ENCODE results near the gene CCNB3. TPM values are rescaled to one million over a fixed set of nuclear protein-coding genes. Genes with fewer than 3 reads are reported as not detected.
"Not testable (repeated sequence)": the region's sequence is repeated elsewhere in the genome, so short reads cannot be mapped to it uniquely, and the experiment has no call there.

CCNB3 gene
- total RNA-seq, 1 experiment from 2014 or later, result 1.1 TPM

DNA sequence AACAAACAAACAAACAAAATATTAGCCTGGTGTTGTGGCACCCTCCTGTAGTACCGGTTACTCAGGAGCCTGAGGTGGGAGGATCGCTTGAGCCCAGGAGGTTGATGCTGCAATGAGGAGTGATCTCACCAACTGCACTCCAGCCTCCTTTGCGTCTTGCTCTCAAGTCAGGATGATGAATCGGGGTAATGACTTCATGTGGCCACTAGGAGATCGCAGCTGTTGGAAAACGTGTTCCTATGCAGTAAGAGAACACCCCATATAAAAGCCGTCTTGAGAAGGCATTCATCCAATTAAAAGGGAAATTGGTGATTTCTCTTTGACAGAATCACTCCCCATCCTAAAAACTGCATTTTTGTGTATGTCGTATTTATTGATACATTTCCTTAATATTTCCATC, 6.9 kb downstream of the CCNB3 start:
- in situ Hi-C loops (cut with HindIII; ENCODE audit: low pct_unique_long_range_greater_than_20kb, low sequenced_read_pairs), result no loop called here
- peak; percentile 52 for DNase-seq (ENCODE audit: low read depth, low spot score)

DNA sequence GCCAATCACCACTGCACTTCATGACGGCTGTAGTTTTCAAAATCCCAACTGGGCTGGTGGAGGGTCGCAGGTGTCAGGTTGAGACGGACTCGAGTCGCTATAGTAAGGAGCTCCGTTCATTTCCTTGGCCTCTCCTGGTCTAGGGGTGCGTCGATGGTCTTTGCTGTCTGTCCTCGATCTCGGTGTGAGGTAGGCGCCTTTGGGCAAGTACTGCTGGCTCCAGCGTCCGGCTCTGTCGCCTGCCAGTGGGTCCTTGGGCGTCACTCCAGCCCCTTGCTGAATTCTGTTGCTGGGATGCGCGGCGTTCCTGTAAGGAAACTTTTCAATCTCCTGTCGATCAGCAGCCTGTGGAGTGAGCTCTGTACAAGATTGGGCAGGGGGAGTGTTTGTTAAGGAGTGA, 76.7 kb downstream of the CCNB3 start:
- in situ Hi-C loops (cut with HindIII; ENCODE audit: low pct_unique_long_range_greater_than_20kb, low sequenced_read_pairs), result no loop called here
- DNase-seq (ENCODE audit: low read depth, low spot score), result no peak

DNA sequence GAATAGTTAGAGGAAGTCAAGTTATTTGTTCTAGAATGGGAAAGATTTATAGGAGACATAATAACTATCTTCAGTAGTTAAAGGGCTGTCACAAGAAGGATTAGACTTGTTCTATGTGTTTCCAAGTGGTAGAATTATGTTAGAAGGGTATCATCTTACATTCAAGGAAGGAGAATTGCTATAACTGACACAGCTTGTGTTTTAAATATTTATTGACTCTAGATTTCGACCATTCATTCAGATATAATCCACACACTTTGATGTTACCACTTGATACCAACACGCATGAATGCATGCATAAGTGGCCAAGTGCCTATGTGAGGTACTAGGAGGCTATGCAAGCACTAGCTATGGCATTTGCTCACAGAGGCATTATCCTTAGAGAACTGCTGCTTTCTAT, 122.7 kb downstream of the CCNB3 start:
- no peak for DNase-seq (ENCODE audit: low read depth, low spot score)
- in situ Hi-C loops (cut with HindIII; ENCODE audit: low pct_unique_long_range_greater_than_20kb, low sequenced_read_pairs), result no loop called here

DNA sequence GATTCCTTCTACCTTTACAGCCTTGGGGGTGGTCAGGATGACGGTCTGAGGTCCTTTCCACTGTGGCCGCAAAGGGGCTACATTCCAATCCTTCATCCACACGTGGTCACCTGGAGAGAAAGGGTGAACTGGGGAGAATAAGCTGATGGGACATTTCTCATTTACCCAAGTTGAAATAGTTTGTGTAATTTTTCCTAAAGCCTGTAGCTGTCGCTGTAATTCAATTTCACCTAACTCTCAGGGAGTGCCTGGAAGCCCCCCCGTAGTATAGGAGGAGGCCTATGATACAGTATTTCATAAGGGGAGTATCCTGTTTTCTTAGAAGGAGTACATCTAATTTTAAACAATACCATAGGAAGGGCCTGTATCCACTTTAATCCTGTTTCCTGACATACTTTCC, 128.1 kb downstream of the CCNB3 start:
- DNase-seq (ENCODE audit: low read depth, low spot score), result peak; percentile 9
- in situ Hi-C loops (cut with HindIII; ENCODE audit: low pct_unique_long_range_greater_than_20kb, low sequenced_read_pairs), result not testable (repeated sequence)

DNA sequence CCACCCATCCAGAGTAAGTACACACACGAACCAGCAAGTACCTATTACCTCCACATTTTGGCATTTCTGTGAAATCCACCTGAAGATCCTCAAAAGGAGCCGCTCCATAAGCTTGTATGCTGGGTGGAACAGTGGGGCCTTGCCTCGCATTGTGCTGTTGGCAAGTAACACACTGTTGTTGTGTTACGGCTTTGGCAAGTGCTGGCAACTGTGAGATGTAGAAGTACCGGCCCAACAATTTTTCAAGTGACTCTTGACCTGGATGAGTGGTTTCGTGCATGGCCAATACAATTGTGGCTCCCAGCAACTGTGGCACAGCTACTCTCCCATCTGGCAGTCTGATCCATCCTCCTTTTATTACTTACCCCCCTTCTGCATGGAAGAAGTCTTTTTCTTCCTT, 128.7 kb downstream of the CCNB3 start:
- in situ Hi-C loops (cut with HindIII; ENCODE audit: low pct_unique_long_range_greater_than_20kb, low sequenced_read_pairs), result no loop called here
- DNase-seq (ENCODE audit: low read depth, low spot score), result no peak

DNA sequence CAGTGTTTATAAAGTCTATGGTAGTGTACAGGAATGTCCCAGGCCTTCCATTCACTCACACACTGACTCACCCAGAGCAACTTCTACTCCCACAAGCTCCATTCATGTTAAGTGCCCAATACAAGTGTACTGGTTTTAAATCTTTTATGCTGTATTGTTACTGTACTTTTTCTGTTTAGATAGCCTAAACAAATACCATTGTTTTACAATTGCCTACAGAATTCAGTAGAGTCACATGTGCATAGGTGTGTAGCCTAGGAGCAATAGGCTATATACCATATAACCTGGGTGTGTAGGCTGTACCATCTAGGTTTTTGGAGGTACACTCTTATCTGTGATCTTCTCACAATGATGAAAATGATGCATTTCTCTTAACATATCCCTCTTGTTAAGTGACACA, 139.4 kb downstream of the CCNB3 start:
- in situ Hi-C loops (cut with HindIII; ENCODE audit: low pct_unique_long_range_greater_than_20kb, low sequenced_read_pairs), result no loop called here
- no peak for DNase-seq (ENCODE audit: low read depth, low spot score)

DNA sequence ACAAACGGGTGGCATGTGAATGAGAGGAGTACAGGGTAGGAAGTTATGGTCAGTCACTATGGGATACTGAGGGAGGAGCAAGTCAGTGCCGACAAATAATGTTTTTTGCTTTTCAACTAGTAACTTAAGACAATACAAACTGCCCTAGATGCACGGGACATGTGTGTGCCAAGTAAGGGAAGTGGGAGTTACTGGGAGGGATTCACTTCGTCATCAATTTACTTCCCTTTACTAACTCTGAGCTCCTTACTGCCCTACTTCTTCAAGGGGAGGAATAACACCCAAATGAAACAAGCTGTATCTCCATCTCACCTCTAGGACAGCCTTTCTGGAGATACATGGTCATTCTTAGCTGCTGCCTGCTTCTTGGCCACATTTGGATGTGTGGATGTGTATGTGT, 168.4 kb downstream of the CCNB3 start:
- DNase-seq (ENCODE audit: low read depth, low spot score), result no peak
- in situ Hi-C loops (cut with HindIII; ENCODE audit: low pct_unique_long_range_greater_than_20kb, low sequenced_read_pairs), result no loop called here

DNA sequence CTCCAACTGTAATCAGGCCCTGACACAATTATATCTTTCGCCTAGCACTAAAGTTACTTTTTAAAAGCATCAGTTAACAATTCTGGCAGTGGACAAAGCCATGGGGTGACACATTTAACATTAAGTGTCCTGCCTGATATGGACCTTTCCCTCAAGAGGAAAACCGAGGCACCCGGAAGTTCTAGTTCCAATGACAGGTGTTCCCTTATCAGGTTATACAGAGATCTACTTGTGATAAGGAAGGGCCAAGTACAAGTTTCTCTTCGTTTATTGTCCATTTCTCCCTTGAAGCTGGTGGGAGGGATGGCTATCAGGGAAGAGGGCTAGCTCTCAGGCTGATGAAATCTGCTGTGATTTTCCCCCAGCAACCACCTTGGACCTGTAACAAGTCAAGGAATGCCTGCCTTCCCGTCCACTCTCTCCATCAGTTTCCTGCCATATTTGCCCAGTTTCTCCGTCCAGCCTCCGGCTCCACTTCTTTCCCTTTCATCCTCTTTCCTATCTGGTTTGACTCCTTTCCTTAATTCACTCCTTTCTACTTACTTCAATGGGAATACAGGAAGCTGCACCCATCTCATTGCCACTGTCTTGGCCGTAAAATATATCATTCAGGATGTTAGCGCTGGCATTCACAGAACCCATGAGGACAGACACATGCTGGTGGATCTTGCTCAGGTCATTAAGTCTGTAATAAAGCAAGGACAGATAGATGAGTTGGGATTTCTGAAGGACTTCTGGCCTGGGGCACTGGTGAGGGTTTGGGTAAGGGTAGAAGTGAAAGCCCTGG, 171.1 kb downstream of the CCNB3 start:
- in situ Hi-C loops (cut with HindIII; ENCODE audit: low pct_unique_long_range_greater_than_20kb, low sequenced_read_pairs), result no loop called here
- DNase-seq (ENCODE audit: low read depth, low spot score), result no peak

DNA sequence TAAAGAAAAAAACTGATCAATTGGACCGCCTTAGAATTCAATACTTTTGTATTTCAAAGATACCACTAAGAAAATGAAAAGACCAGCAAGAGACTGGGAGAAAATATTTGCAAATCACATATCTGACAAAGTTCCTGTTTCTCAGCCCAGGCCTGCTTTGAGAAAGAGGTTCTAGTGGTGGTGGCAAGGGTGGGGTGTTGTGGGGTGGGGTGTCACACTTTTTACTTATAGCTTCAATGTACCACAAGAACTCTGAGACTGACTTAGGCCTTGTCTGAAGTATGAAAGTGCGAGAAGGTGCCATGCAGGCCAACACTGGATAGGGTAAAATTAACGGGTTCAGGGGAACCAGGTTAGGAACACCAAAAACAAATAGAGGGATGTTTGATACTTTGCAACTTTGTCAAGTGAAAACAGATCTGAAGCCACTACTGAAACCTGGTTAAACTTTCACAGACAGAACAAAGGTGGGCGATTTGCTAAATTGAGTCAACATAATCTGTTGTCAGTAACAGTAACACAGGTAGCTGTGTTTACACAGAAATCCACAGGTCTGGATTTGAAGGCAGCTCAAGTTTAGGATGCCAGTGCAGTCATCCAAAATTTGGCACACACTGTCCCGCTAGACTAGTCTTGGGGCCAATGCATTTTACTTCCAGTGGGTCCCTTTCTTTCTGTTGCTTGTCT, 177.3 kb downstream of the CCNB3 start:
- in situ Hi-C loops (cut with HindIII; ENCODE audit: low pct_unique_long_range_greater_than_20kb, low sequenced_read_pairs), result no loop called here
- DNase-seq (ENCODE audit: low read depth, low spot score), result no peak

DNA sequence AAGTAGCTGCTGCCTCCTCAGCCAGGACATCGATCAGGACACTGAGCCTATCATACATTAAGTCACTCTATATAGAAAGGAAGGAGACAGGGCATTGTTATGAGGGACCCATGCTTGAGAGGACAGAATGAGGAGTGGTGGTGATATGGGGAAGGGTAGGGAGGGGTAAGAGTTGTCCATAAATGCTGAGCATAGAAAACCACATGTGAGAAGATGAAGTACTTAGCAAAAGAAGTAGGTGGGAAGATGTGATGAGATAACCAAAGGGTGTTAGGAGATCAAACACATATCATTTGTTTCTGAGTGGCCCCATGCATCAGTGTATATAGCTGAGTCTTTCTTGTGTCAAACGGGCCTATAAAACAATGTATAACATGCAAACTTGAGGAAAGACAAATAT, 182.0 kb downstream of the CCNB3 start:
- no peak for DNase-seq (ENCODE audit: low read depth, low spot score)
- in situ Hi-C loops (cut with HindIII; ENCODE audit: low pct_unique_long_range_greater_than_20kb, low sequenced_read_pairs), result no loop called here

DNA sequence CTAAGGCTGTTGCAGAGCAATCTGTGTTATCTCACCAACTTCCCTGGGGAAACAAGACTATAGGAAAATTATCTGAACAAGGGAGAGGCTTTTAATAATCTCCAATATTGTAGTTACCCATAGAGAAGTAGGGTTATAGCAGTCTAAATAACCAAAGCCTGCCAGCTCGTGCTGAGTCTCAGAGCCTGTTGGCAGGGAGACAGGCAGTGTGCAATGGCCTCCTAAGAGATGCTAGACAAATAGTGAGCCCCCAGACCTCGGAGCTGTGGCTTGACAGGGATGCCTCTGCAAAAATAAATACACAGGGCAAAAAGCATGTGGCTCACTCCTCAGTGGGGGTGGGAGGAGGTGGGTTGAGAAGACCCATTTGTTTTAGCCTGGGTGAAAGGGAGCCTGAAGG, 189.3 kb downstream of the CCNB3 start:
- no peak for DNase-seq (ENCODE audit: low read depth, low spot score)
- in situ Hi-C loops (cut with HindIII; ENCODE audit: low pct_unique_long_range_greater_than_20kb, low sequenced_read_pairs), result no loop called here

Small RNA genes within 50 kb of the gene (small RNA-seq; reads per million reads assigned to genes)
- gene PYY3 (0 reads per million in 2 experiments), gene RF00019 (0 reads per million in 2 experiments)

Other genes starting within 250 kb of the CCNB3 start
- not detected in 2 replicates for gene AKAP4, start 3.8 kb upstream of the CCNB3 start, total RNA-seq (2014; rRNA removed; shearing (Covaris generic))